OCI-M2 (cell line): ENCODE results near the gene RERGL.
"Not testable (repeated sequence)": the region's sequence is repeated elsewhere in the genome, so short reads cannot be mapped to it uniquely, and the experiment has no call there.

Experiments used
- DNase-seq: peaks from one replicate; lab custom pipeline; 2025; ENCODE audit not compliant: unreplicated experiment; lab: John Stamatoyannopoulos, UW

Gene RERGL

GRCh38 chr12:18040060-18040742 lies 49.8 kb downstream of the RERGL start:
- not testable (repeated sequence) for DNase-seq
